HepG2 (cell line): ENCODE results near the gene SSC4D. TPM values are rescaled to one million over a fixed set of nuclear protein-coding genes. Genes with fewer than 3 reads are reported as not detected.

Source experiments
- CCDC6 ChIP-seq: sonication (generic); formaldehyde crosslinking; IDR thresholded peaks from 2 replicates; pipeline ENCODE4 v1.8.1; 2022; ENCODE audit warnings: mild to moderate bottlenecking, missing genetic modification reagents, moderate library complexity
- EP300 ChIP-seq, 3 experiments: sonication (generic) in 1 of 3; formaldehyde crosslinking in 1 of 3; IDR thresholded peaks; 2 replicates each; pipeline versions ENCODE4 v1.5.1 to v1.6.1; 2011 to 2020; ENCODE audit warnings: low read depth in 2 of 3, low read length in 2 of 3, borderline replicate concordance in 1 of 3, improper control_type of control experiment in 1 of 3, mild to moderate bottlenecking in 1 of 3, missing genetic modification reagents in 1 of 3, moderate library complexity in 1 of 3
- IRF2 ChIP-seq: IDR thresholded peaks from 2 replicates; pipeline ENCODE4 v1.6.1; 2018; ENCODE audit warnings: missing genetic modification reagents, missing compliant biosample characterization
- JUNB ChIP-seq: sonication (generic); formaldehyde crosslinking; IDR thresholded peaks from 2 replicates; pipeline ENCODE4 v1.8.0; 2022; ENCODE audit warnings: missing genetic modification reagents, mild to moderate bottlenecking, borderline replicate concordance
- KLF6 ChIP-seq: IDR thresholded peaks from 2 replicates; pipeline ENCODE4 v1.8.0; 2016; ENCODE audit warnings: missing biosample characterization, missing genetic modification reagents
- MNT ChIP-seq: fragments of 450-650 bp; IDR thresholded peaks from 2 replicates; pipeline ENCODE4 v1.6.1; 2016
- MYPOP ChIP-seq: sonication (generic); formaldehyde crosslinking; IDR thresholded peaks from 2 replicates; pipeline ENCODE4 v1.8.1; 2023; ENCODE audit warnings: mild to moderate bottlenecking, moderate library complexity, missing genetic modification reagents
- NBN ChIP-seq: fragments of 450-650 bp; conservative IDR thresholded peaks from 2 replicates; pipeline ENCODE4 v1.6.1; 2017
- NCOA2 ChIP-seq: sonication (generic); formaldehyde crosslinking; IDR thresholded peaks from 2 replicates; pipeline ENCODE4 v1.8.0; 2022; ENCODE audit warnings: inconsistent platforms
- NFE2L2 ChIP-seq: fragments of 150-350 bp; IDR thresholded peaks from 2 replicates; pipeline ENCODE4 v1.6.1; 2014; ENCODE audit warnings: low read length
- STAT6 ChIP-seq: sonication (generic); formaldehyde crosslinking; IDR thresholded peaks from 2 replicates; pipeline ENCODE4 v1.4.0; 2020; ENCODE audit warnings: missing genetic modification reagents, mild to moderate bottlenecking, borderline replicate concordance
- XBP1 ChIP-seq: sonication (generic); formaldehyde crosslinking; IDR thresholded peaks from 2 replicates; pipeline ENCODE4 v1.5.0; 2020; ENCODE audit warnings: missing genetic modification reagents
- YEATS2 ChIP-seq: sonication (generic); formaldehyde crosslinking; IDR thresholded peaks from 2 replicates; pipeline ENCODE4 v1.4.0; 2020; ENCODE audit warnings: missing genetic modification reagents, borderline replicate concordance
- YY1 ChIP-seq: IDR thresholded peaks from 2 replicates; pipeline ENCODE4 v1.6.1; 2011; ENCODE audit warnings: low read length, low read depth, moderate library complexity, mild to moderate bottlenecking; ENCODE audit not compliant: insufficient read depth, insufficient replicate concordance
- ZKSCAN5 ChIP-seq: sonication (generic); formaldehyde crosslinking; IDR thresholded peaks from 2 replicates; pipeline ENCODE4 v1.5.1; 2020; ENCODE audit warnings: mild to moderate bottlenecking, missing genetic modification reagents
- ZNF264 ChIP-seq: sonication (generic); formaldehyde crosslinking; IDR thresholded peaks from 2 replicates; pipeline ENCODE4 v1.4.0; 2020; ENCODE audit warnings: missing genetic modification reagents
- ZNF672 ChIP-seq: sonication (generic); formaldehyde crosslinking; IDR thresholded peaks from 2 replicates; pipeline ENCODE4 v1.8.1; 2022; ENCODE audit warnings: missing genetic modification reagents
- polyA plus RNA-seq, 8 experiments: library from polyadenylated mRNA; depleted of rRNA in 3 of 8; stranded (reverse) in 7 of 8; unstranded in 1 of 8; fragments of >200 nt; fragmentation: Illumina TruSeq in 4 of 8; extraction: Trizol in 4 of 8; gene quantifications; 2 replicates each; pipeline versions ENCODE4 v1.2.1 to v1.2.3, GENCODE V29; 2011 to 2016; ENCODE audit warnings: low read depth in 4 of 8, missing spikeins in 1 of 8, mixed read lengths in 1 of 8; ENCODE audit not compliant: insufficient read depth in 1 of 8
- total RNA-seq, 5 experiments: library from RNA; depleted of rRNA; stranded (reverse); fragments of >200 nt; fragmentation: Illumina TruSeq; extraction: Trizol; gene quantifications; 2 replicates each; pipeline ENCODE4 v1.2.3, GENCODE V29; 2016; ENCODE audit warnings: low read depth in 1 of 5
- TF ChIP-seq, protein P1 (sequence below): sonication (generic); formaldehyde crosslinking; IDR thresholded peaks from 2 replicates; pipeline ENCODE4 v1.4.0; 2020; ENCODE audit warnings: mild to moderate bottlenecking, missing genetic modification reagents
- TF ChIP-seq, protein P2 (sequence below): fragments of 450-650 bp; IDR thresholded peaks from 2 replicates; pipeline ENCODE4 v1.6.1; 2017

SSC4D gene
- total and polyA plus RNA-seq, 2 of the 13 experiments (the other 11 are each of a cell fraction or from before 2014, with no cell fraction given), result 33.3 to 63.8 TPM

DNA sequence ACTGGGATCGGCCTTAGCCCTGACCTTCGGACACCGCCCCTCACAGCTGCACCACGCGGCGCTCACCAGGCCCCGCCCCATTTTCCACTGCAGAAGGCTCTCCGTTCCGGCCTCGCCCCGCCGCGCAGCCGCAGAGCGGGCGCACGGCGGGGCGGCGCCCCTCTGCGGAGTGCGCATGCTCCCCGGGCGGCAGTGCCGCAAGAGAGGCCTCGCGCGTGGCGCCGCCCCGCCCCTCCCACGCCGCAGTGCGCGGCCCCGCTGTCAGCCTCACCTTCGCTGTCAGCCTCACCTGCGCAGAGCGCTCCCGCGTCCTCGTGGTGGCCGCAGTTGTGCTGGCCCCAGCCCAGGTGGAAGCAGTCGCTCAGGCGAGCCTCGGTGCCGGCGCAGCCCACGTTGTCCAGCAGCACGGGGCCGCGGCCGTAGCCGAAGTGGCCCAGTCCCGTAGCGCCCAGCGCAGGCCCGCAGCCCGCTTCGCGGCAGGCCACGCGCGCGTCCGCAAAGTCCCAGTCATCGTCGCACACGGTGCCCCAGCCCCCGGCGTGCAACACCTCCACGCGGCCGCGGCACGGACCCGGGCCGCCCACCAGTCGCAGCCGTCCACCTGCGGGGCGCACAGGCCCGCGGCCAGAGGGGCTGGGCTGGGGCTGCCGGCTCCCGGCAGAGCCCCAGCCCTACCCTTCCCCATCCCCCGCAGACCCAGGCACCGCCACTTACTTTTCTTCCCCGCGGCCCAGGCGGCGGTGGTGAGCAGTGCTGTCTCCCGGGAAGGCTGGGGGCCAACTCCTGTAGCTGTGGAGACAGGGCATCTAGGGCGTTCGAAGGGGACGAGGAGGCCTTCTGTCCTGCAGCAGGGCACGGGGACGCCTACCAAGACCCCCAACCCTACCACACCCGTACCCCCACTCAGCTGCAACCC, 16.1 kb downstream of the SSC4D start (continued):
- TF ChIP-seq MYPOP (CRISPR knock-in tag) (peak; percentile 73), ZNF672 (CRISPR knock-in tag) (no peak), NFE2L2 (no peak), MNT (no peak), NBN (no peak), ZKSCAN5 (CRISPR knock-in tag) (no peak), YEATS2 (peak; percentile 49; the same call in 1 of the 2 replicates), KLF6 (peak; percentile 76; the same call in 1 of the 2 replicates), IRF2 (CRISPR knock-in tag) (no peak), JUNB (CRISPR knock-in tag) (no peak), YY1 (no peak), ZNF264 (no peak), NCOA2 (no peak), EP300 (IDR thresholded peaks at IDR 0.05; ENCODE audit: low read depth in 2 of 2, low read length in 2 of 2) (0 out of 4 replicates have a peak, but pooled peaks of 1 of the 2 experiments have one; percentile 14), EP300 (CRISPR knock-in tag; IDR thresholded peaks at IDR 0.05; ENCODE audit: borderline replicate concordance) (0 out of 2 replicates have a peak, but pooled peaks have one; percentile 23), STAT6 (no peak), CCDC6 (CRISPR knock-in tag) (peak; percentile 79), XBP1 (no peak)
- TF ChIP-seq, protein P1, sequence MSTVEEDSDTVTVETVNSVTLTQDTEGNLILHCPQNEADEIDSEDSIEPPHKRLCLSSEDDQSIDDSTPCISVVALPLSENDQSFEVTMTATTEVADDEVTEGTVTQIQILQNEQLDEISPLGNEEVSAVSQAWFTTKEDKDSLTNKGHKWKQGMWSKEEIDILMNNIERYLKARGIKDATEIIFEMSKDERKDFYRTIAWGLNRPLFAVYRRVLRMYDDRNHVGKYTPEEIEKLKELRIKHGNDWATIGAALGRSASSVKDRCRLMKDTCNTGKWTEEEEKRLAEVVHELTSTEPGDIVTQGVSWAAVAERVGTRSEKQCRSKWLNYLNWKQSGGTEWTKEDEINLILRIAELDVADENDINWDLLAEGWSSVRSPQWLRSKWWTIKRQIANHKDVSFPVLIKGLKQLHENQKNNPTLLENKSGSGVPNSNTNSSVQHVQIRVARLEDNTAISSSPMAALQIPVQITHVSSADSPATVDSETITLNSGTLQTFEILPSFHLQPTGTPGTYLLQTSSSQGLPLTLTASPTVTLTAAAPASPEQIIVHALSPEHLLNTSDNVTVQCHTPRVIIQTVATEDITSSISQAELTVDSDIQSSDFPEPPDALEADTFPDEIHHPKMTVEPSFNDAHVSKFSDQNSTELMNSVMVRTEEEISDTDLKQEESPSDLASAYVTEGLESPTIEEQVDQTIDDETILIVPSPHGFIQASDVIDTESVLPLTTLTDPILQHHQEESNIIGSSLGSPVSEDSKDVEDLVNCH (CRISPR knock-in tag), result no peak
- TF ChIP-seq, protein P2, sequence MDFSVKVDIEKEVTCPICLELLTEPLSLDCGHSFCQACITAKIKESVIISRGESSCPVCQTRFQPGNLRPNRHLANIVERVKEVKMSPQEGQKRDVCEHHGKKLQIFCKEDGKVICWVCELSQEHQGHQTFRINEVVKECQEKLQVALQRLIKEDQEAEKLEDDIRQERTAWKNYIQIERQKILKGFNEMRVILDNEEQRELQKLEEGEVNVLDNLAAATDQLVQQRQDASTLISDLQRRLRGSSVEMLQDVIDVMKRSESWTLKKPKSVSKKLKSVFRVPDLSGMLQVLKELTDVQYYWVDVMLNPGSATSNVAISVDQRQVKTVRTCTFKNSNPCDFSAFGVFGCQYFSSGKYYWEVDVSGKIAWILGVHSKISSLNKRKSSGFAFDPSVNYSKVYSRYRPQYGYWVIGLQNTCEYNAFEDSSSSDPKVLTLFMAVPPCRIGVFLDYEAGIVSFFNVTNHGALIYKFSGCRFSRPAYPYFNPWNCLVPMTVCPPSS, result no peak
